ENCODE measurements around the gene CXorf65. TPM values are rescaled to one million over a fixed set of nuclear protein-coding genes. Genes with fewer than 3 reads are reported as not detected.

The CXorf65 gene
- total and polyA plus RNA-seq, 12 donors = 0.51 TPM; not detected in 11

- Histone ChIP-seq H3K27ac (no peak overlapping the region), H3K4me3 (no peak overlapping the region), H3K36me3 (replicated peaks in 1 of 2) (no peaks in the 10 kb centered on the region), H3K9me3 (replicated peaks in 1 of 3) (no peaks in the 10 kb centered on the region), H3K4me1 (replicated peaks in 1 of 2) (peaks cover 0 to 8% of the 10 kb centered on the region in 2 donors), H3K27me3 (no peaks in the 10 kb centered on the region)
- 68 to 100% (median 87%) methylated on average over 2 to 3 of the region's 3 CpGs for WGBS, 4 donors
- no peak for TF ChIP-seq POLR2A (IDR thresholded peaks at IDR 0.05)
- TF ChIP-seq CTCF (IDR thresholded peaks at IDR 0.05) = no peak
- DNase-seq = no peak
- intact Hi-C loops (cut with DNase I) = no loop called here
Measured at GRCh38 chrX:71105628-71106027, 912 bp downstream of the CXorf65 start.

DNA sequence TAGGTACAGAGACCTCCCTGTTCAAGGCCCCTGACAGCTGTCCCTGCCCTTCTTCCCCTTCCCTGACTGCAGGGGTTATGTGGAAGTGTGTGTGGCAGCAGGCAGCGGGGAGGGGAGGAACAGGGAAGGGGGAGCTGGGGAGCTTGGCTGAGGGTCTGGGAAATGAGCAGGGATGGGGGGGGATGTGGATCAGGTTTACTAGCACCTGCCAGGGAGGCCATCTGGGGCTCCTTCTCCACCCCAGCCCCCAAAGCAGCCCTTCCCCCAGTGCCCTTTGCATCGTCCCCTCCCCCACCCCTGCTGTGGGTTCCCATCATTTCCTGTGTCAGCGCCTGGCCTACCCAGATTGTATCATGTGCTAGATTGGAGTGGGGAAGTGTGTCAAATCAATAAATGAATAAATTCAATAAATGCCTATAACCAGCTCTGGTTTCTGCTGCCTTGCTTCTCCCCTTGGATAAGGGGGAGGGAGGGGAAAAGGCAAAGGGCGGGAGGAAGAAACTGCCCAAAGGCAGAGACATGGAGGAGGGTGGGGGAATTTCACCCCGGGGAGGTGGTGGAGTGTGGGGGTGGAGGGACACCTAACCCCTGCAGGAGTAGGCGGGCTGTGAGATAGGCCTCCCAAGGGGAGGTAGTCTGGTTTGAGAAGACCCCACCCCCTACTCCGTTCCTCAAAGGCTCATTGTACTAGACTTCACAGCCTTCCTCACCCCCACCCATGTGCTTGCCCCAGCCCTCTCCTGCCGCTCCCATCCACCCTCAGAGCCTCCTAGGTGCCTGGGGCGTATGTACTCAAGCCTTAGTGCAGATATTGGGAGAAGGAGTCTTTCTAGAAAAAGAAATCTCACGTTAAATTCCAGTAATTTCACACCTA is 3.2 kb downstream of the CXorf65 start:
- intact Hi-C loops (cut with DNase I) = no loop called here

DNA sequence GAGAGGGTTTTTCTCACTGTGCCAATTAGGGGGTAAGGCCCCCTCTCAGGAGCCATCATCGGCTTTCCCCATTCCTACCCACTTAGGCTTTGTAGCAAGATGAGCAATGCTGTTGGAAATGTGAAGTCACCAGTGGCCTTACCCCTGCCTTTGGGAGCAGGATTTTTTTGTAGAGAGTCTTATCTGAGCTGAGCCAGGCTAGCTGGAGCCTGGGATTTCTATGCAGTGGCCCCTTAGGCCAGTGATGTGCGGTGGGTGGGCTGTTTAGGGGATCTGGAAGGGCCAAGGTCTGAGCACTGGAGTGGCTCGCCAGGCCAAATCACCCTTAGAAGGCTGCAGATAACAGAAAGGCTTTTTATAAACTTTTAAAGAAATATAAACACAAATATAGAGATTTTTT is 4.2 kb downstream of the CXorf65 start:
- H3K27ac ChIP-seq = no peak overlapping the region
- no peak for DNase-seq
- intact Hi-C loops (cut with DNase I) = no loop called here
- H3K9me3 ChIP-seq (replicated peaks in 1 of 3) = no peaks in the 10 kb centered on the region
- WGBS, 4 donors = 37 to 63% (median 50%) methylated on average over 2 to 3 of the region's 3 CpGs
- peaks cover 0 to 18% of the 10 kb centered on the region in 2 donors for H3K4me1 ChIP-seq (replicated peaks in 1 of 2)
- no peaks in the 10 kb centered on the region for H3K36me3 ChIP-seq (replicated peaks in 1 of 2)
- H3K4me3 ChIP-seq = no peak overlapping the region
- H3K27me3 ChIP-seq = no peaks in the 10 kb centered on the region
- TF ChIP-seq CTCF (IDR thresholded peaks at IDR 0.05) (no peak), POLR2A (IDR thresholded peaks at IDR 0.05) (no peak)

More for the DNA sequence above, 3.2 kb downstream of the CXorf65 start:
- no peak for TF ChIP-seq CTCF (IDR thresholded peaks at IDR 0.05)
- no peak for TF ChIP-seq POLR2A (IDR thresholded peaks at IDR 0.05)
- Histone ChIP-seq H3K27ac (peak overlapping the region in 2 of 5 donors; percentile 41 to 65), H3K27me3 (no peaks in the 10 kb centered on the region), H3K9me3 (replicated peaks in 1 of 3) (no peaks in the 10 kb centered on the region), H3K36me3 (replicated peaks in 1 of 2) (no peaks in the 10 kb centered on the region), H3K4me3 (no peak overlapping the region), H3K4me1 (replicated peaks in 1 of 2) (peaks cover 0 to 10% of the 10 kb centered on the region in 2 donors)
- 32 to 47% (median 38%) methylated on average over 6 to 10 of the region's 10 CpGs for WGBS, 4 donors
- DNase-seq = peak in 3 of 7 donors; percentile 15 to 24 (median 23)

- no peaks in the 10 kb centered on the region for H3K9me3 ChIP-seq (replicated peaks in 1 of 3)
- DNase-seq = no peak
- no peak overlapping the region for H3K27ac ChIP-seq
- 69 to 93% (median 83%) methylated on average over 8 to 31 of the region's 31 CpGs for WGBS, 4 donors
- H3K36me3 ChIP-seq (replicated peaks in 1 of 2) = no peaks in the 10 kb centered on the region
- intact Hi-C loops (cut with DNase I) = no loop called here
- TF ChIP-seq POLR2A (IDR thresholded peaks at IDR 0.05) = no peak
- no peak overlapping the region for H3K4me3 ChIP-seq
- H3K4me1 ChIP-seq (replicated peaks in 1 of 2) = peaks cover 0 to 18% of the 10 kb centered on the region in 2 donors
- no peaks in the 10 kb centered on the region for H3K27me3 ChIP-seq
Measured at GRCh38 chrX:71100581-71101505, 5.7 kb downstream of the CXorf65 start.

Data from adrenal gland (tissue), 12 donors.